Measurements from ENCODE around the gene BHLHE40.

DNA sequence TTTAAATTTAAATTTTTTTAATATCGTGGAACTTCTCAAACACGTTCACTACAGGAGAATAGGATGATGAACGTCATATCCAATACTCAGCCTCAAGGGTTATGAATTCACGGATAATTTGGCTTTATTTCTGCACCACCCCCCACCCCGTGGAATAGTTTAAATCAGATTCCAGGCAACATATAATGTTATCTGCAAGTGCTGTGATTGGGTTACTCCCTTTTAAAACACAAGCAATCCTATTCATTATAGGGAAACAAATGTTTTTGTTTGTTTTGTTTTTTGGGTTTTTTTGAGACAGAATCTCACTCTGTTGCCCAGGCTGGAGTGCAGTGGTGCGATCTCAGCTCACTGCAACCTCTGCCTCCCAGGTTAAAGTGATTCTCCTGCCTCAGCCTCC, 30.9 kb downstream of the BHLHE40 start:
- TF ChIP-seq YY1 (IDR thresholded peaks at IDR 0.05; ENCODE audit: insufficient read depth, insufficient read length) = no peak
- TF ChIP-seq SUZ12 (IDR thresholded peaks at IDR 0.05; ENCODE audit: extremely low read depth, insufficient read depth, insufficient read length) = no peak
- no peak for TF ChIP-seq ZNF274 (IDR thresholded peaks at IDR 0.05; ENCODE audit: low read depth, low read length)
